HG03520 (cell line): ENCODE measurements around the gene ABCF3.

Source experiments
- ATAC-seq: cut with Tn5 transposase; IDR thresholded peaks from one replicate; pipeline ENCODE4 v1.9.1; 2021; ENCODE audit warnings: mild to moderate bottlenecking, moderate library complexity; ENCODE audit not compliant: unreplicated experiment

ABCF3 gene

GRCh38 chr3:184230081-184230602 is 44.1 kb downstream of the ABCF3 start:
- ATAC-seq: no peak

DNA sequence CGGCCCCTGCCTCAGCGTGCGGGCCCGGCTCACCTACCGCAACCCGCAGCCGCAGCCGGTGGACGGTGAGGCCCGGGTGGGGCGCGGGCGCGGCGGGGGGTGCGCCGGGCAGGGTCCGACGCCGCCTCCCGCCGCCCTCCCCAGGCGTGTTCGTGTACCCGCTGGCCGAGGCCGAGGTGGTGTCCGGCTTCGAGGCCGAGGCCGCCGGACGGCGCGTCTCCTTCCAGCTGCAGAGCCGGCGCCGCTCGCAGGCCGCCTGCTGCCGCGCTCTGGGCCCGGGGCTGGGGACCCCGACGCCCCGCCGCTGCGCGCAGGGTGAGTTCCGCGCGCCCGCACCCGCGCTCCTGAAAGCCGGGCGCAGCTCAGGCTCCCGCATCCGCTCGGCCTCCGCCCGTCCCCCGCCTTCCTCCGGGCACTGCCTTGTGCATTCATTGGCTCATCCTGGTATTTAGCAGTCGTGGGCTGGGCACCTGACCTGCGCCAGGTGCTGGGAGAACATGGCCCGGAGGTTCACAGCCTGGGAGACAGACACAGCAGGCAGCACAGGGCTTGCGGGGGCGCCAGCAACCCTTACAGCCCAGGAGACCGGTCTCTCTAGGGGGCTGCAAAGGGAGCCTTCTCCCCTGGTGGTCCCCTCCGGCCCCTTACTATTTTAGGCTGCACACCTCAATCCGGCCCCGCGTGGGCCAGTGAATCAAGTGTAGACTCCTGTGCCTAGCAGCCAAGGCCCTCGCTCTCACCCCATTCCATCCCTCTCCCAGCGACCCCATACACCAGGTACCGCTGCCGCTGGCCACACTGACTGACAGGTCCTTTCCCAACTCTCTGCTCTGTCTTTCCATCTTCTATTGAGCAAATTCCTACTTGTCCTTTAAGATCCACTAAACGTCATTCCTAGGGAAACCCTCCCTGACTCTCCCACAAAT is 44.9 kb downstream of the ABCF3 start:
- no peak for ATAC-seq

- ATAC-seq: no peak
Observed at GRCh38 chr3:184231671-184232070, 45.7 kb downstream of the ABCF3 start.

- no peak for ATAC-seq
Observed at GRCh38 chr3:184233127-184233843, 47.3 kb downstream of the ABCF3 start.

DNA sequence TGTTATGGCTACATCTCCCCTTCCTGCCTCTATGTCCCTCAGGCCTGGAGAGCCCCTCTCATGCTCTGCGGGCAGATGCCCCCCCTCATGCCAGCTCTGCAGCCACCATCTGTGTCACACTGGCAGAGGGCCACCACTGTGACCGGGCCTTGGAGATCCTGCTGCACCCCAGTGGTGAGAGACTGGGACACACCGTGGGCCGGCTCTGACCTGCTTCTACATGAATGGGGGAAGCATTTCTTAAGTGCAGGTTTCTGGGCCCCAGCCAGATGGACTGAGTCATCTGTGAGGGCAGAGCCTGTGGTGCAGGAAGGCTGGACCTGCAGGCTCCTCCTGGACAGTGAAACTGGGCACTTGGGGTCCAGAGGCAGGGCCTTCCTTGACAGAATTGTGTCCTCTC is 48.2 kb downstream of the ABCF3 start:
- no peak for ATAC-seq

DNA sequence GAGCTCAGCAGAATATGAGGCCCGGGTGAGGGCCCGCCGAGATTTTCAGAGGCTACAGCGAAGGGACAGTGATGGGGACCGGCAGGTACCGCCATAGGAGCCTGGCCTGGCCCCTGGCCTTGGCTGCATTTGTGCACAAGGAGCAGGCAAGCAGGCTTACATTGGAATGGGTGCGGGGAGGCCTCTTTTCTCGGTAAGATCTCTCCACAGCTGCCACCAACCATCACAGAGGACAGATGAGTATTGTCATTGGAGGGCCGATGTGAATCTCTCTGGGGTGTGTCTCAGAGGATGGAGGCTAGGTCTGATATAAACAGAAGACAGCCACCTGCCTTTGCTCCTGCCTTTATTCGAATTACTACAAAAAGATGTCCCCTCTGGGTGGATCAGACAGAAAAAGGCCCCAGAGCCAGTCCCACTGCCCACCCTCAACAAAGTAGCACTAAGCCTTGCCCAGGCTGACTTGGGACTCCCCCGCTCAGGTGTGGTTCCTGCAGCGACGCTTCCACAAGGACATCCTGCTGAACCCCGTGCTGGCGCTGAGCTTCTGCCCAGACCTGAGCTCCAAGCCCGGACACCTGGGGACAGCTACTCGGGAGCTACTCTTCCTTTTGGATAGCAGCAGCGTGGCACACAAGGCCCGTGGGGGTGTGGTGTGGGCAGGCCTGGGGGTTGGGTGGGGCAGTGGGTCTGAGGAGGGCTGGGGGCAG is 48.8 kb downstream of the ABCF3 start:
- no peak for ATAC-seq

DNA sequence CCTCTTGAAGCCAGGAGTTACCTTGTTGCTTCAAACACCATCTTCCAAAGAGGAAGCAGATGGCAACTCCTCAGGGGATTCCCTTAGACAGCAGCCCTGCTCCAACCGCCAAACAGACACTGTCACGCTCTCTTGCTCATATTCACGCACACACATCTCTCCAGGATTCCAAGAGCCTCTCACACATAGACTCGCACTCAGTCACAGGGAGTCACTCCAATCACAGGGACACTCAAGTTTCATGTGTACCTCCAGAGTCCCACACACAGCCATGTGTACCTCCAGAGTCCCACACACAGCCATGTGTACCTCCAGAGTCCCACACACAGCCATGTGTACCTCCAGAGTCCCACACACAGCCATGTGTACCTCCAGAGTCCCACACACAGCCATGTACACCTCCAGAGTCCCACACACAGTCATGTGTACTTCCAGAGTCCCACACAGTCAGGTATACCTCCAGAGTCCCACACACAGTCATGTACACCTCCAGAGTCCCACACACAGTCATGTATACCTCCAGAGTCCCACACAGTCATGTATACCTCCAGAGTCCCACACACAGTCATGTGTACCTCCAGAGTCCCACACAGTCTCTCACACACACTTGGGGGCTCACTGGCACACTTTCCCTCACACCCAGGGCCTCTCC is 49.5 kb downstream of the ABCF3 start:
- ATAC-seq: no peak

DNA sequence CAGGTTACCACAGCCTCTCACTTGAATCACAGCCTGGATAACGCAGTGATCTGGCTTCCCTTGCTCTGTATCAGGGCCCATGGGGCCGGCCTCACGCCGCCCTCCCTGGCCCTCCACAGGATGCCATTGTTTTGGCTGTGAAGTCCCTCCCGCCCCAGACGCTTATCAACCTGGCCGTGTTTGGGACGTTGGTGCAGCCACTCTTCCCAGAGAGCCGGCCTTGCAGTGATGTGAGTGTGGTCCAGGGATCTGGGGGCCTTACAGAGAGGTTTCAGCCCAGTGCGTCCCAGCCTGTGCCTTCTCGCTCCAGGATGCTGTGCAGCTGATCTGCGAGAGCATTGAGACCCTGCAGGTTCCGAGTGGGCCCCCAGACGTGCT is 50.0 kb downstream of the ABCF3 start:
- ATAC-seq: no peak

GRCh38 chr3:184236636-184237035 is 50.6 kb downstream of the ABCF3 start:
- ATAC-seq: no peak

GRCh38 chr3:184237211-184237610 is 51.2 kb downstream of the ABCF3 start:
- no peak for ATAC-seq

DNA sequence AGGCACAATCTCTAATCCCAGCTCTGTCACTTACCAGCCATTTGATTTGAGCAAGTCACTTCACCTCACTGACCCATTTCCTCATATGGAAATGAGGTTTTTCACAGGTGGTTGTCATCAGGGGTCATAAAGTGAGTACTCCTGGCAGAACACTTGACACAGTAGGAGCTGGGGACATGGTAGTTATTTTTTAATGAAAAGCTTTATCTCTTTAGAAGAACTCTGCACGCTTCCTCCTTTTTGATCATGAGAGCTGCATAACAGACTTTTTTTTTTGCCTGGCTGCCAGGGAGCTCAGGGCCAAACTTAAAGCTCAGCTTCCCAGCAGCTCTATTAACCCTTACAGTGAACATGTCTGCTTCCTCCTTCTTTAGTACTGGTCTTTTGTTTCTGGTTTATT is 51.8 kb downstream of the ABCF3 start:
- ATAC-seq: no peak

GRCh38 chr3:184238246-184238818 is 52.3 kb downstream of the ABCF3 start:
- no peak for ATAC-seq

GRCh38 chr3:184239221-184239620 is 53.2 kb downstream of the ABCF3 start:
- ATAC-seq: no peak

GRCh38 chr3:184239708-184240107 is 53.7 kb downstream of the ABCF3 start:
- ATAC-seq: no peak

DNA sequence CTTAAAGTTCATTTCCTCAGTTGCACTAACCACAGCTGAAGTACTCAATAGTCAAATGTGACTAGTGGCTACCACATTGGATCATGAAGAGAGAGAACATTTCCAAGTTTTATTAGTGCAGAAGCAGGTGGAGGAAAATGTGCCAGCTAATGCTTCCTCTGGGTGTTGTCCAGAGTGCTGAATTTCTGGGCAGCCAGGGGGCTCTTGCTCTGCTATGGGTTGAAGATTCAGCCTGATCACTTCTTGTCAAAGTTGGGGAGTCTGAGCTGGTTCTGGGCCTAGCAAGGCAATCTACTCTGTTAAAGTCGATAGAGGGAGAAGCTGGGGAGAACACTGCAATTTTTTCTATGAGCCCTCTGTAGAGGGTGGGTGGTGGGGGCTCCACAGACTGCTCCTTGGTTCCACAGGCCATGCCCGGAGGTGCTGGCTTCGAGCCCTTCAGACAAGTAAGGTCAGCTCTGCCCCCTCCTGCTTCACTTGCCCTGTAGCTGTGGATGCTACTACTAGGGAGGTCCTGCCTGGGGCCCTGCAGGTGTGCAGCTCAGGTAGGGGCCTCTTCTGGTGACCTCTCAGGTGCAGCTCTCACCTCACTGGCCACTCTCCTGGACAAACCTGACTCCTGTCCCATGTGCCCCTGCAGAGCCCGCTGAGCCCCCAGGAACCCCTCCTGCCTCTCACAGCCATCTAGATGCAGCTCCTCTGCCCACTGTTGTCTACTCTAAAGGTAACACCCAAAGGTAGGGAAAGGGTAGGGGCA is 54.6 kb downstream of the ABCF3 start:
- no peak for ATAC-seq

GRCh38 chr3:184241141-184241446 is 55.1 kb downstream of the ABCF3 start:
- ATAC-seq: no peak

- no peak for ATAC-seq
Observed at GRCh38 chr3:184241447-184242296, 55.7 kb downstream of the ABCF3 start.

GRCh38 chr3:184242297-184242685 is 56.3 kb downstream of the ABCF3 start:
- no peak for ATAC-seq
